IMR-90 (cell line): ENCODE results near the gene TAF8. TPM values are rescaled to one million over a fixed set of nuclear protein-coding genes. Genes with fewer than 3 reads are reported as not detected.

ENCODE experiments used
- ATAC-seq: fragments of 200-7000 bp; cut with Tn5 transposase; 2 replicates; pipeline ENCODE4 v1.9.1; 2020; ENCODE audit warnings: low read depth, mild to moderate bottlenecking, moderate library complexity
- BruUV-seq: library from RNA; stranded (reverse); fragments of 400-500 nt; replicated peaks from 2 replicates; lab custom pipeline; 2021; lab: Mats Ljungman, UMichigan
- CTCF ChIA-PET: fragments of 300-600 bp; formaldehyde crosslinking; extraction: SDS; loops from one replicate; lab custom pipeline; 2021; ENCODE audit warnings: antibody characterized with exemption; lab: Yijun Ruan, JAX
- POLR2A ChIA-PET: fragments of 300-600 bp; sonication (Branson Sonifier 250); formaldehyde crosslinking; loops from one replicate; lab custom pipeline; 2022; ENCODE audit warnings: antibody characterized with exemption; ENCODE audit not compliant: unreplicated experiment; lab: Charles Lee
- DNase-seq: peaks from one replicate; pipeline ENCODE4 v3.0.0; 2013
- H2AFZ ChIP-seq: replicated peaks from 2 replicates; pipeline ENCODE3; 2013; ENCODE audit warnings: low read length, mild to moderate bottlenecking; ENCODE audit not compliant: poor library complexity
- H2AK5ac ChIP-seq: 2 replicates; pipeline ENCODE4 v1.6.1; 2013; ENCODE audit warnings: low read depth, low read length, inconsistent platforms
- H2AK9ac ChIP-seq: replicated peaks from 2 replicates; pipeline ENCODE3; 2013; ENCODE audit warnings: mild to moderate bottlenecking, low read depth, low read length, moderate library complexity; ENCODE audit not compliant: poor library complexity
- H2BK120ac ChIP-seq: 2 replicates; pipeline ENCODE4 v1.6.1; 2013; ENCODE audit warnings: low read depth, low read length, inconsistent platforms
- H2BK15ac ChIP-seq: 3 replicates; pipeline ENCODE4 v1.6.1; 2013; ENCODE audit warnings: low read depth, low read length, inconsistent platforms
- H2BK20ac ChIP-seq: 2 replicates; pipeline ENCODE4 v1.6.1; 2013; ENCODE audit warnings: low read depth, mild to moderate bottlenecking, inconsistent platforms, low read length, moderate library complexity
- H2BK5ac ChIP-seq: 2 replicates; pipeline ENCODE4 v1.6.1; 2013; ENCODE audit warnings: mild to moderate bottlenecking, low read depth, low read length, inconsistent platforms; ENCODE audit not compliant: poor library complexity, severe bottlenecking
- H3K14ac ChIP-seq: replicated peaks from 2 replicates; pipeline ENCODE4 v1.6.1; 2013; ENCODE audit warnings: low read depth, low read length, inconsistent platforms
- H3K18ac ChIP-seq: 2 replicates; pipeline ENCODE4 v1.6.1; 2013; ENCODE audit warnings: low read depth, low read length, control low read depth
- H3K23ac ChIP-seq: 2 replicates; pipeline ENCODE4 v1.6.1; 2013; ENCODE audit warnings: low read depth, low read length, inconsistent platforms
- H3K27ac ChIP-seq: 2 replicates; pipeline ENCODE4 v1.5.1; 2013; ENCODE audit warnings: mild to moderate bottlenecking, control low read depth, low read length; ENCODE audit not compliant: insufficient read depth
- H3K27me3 ChIP-seq: 2 replicates; pipeline ENCODE4 v1.6.1; 2013; ENCODE audit warnings: low read length; ENCODE audit not compliant: control insufficient read depth, insufficient read depth
- H3K36me3 ChIP-seq: 2 replicates; pipeline ENCODE4 v1.6.1; 2013; ENCODE audit warnings: low read length, mixed read lengths; ENCODE audit not compliant: control insufficient read depth, insufficient read depth
- H3K4ac ChIP-seq: 2 replicates; pipeline ENCODE4 v1.6.1; 2013; ENCODE audit warnings: low read depth, low read length, inconsistent platforms
- H3K4me1 ChIP-seq: 2 replicates; pipeline ENCODE4 v1.6.1; 2013; ENCODE audit warnings: low read length, mixed read lengths; ENCODE audit not compliant: control insufficient read depth, insufficient read depth
- H3K4me2 ChIP-seq: 2 replicates; pipeline ENCODE4 v1.6.1; 2013; ENCODE audit warnings: low read depth, mild to moderate bottlenecking, control low read depth, low read length, moderate library complexity
- H3K4me3 ChIP-seq: 2 replicates; pipeline ENCODE4 v1.5.1; 2013; ENCODE audit warnings: low read depth, mild to moderate bottlenecking, control low read depth, low read length, moderate library complexity; ENCODE audit not compliant: insufficient read depth
- H3K56ac ChIP-seq: 2 replicates; pipeline ENCODE4 v1.6.1; 2013; ENCODE audit warnings: low read length, inconsistent platforms; ENCODE audit not compliant: insufficient read depth; ENCODE audit errors: extremely low read depth
- H3K79me1 ChIP-seq, 2 experiments: 2 replicates each; pipeline ENCODE4 v1.6.1; 2013; ENCODE audit warnings: low read length in 2 of 2, inconsistent platforms in 1 of 2, low read depth in 1 of 2
- H3K9ac ChIP-seq: 2 replicates; pipeline ENCODE4 v1.6.1; 2013; ENCODE audit warnings: low read depth, low read length, control low read depth
- H3K9me1 ChIP-seq: 2 replicates; pipeline ENCODE4 v1.6.1; 2013; ENCODE audit warnings: low read length, inconsistent platforms; ENCODE audit not compliant: insufficient read depth
- H3K9me3 ChIP-seq: 2 replicates; pipeline ENCODE4 v1.6.1; 2013; ENCODE audit warnings: low read length; ENCODE audit not compliant: control insufficient read depth, insufficient read depth
- H4K20me1 ChIP-seq: 2 replicates; pipeline ENCODE4 v1.6.1; 2013; ENCODE audit warnings: low read length, inconsistent platforms; ENCODE audit not compliant: insufficient read depth
- H4K5ac ChIP-seq: 2 replicates; pipeline ENCODE4 v1.6.1; 2013; ENCODE audit warnings: mild to moderate bottlenecking, low read depth, low read length, control low read depth
- H4K8ac ChIP-seq, 2 experiments: 2 replicates each; pipeline ENCODE4 v1.6.1; 2013; ENCODE audit warnings: low read depth in 2 of 2, low read length in 2 of 2, control low read depth in 1 of 2, inconsistent platforms in 1 of 2
- H4K91ac ChIP-seq: 2 replicates; pipeline ENCODE4 v1.6.1; 2013; ENCODE audit warnings: low read depth, low read length, inconsistent platforms; ENCODE audit not compliant: insufficient read depth
- BHLHE40 ChIP-seq: fragments of 150-350 bp; IDR thresholded peaks from 2 replicates; pipeline ENCODE4 v1.6.1; 2016; ENCODE audit warnings: mild to moderate bottlenecking, low read depth, low read length
- FOS ChIP-seq: fragments of 150-350 bp; IDR thresholded peaks from 2 replicates; pipeline ENCODE4 v1.6.1; 2016; ENCODE audit warnings: low read depth, low read length
- MAFK ChIP-seq: IDR thresholded peaks from 2 replicates; pipeline ENCODE4 v1.6.1; 2012; ENCODE audit warnings: low read depth, low read length, improper control_type of control experiment
- MAZ ChIP-seq: IDR thresholded peaks from 2 replicates; pipeline ENCODE4 v1.6.1; 2012; ENCODE audit warnings: low read depth, mild to moderate bottlenecking, low read length, improper control_type of control experiment, moderate library complexity, borderline replicate concordance
- MXI1 ChIP-seq: IDR thresholded peaks from 2 replicates; pipeline ENCODE4 v1.6.1; 2012; ENCODE audit warnings: low read depth, mild to moderate bottlenecking, low read length, moderate library complexity, borderline replicate concordance
- NFE2L2 ChIP-seq: fragments of 150-350 bp; IDR thresholded peaks from 2 replicates; pipeline ENCODE4 v1.6.1; 2016; ENCODE audit warnings: low read depth, mild to moderate bottlenecking, low read length
- RAD21 ChIP-seq: IDR thresholded peaks from 2 replicates; pipeline ENCODE4 v1.6.1; 2012; ENCODE audit warnings: low read length, improper control_type of control experiment
- RCOR1 ChIP-seq: IDR thresholded peaks from 2 replicates; pipeline ENCODE4 v1.6.1; 2012; ENCODE audit warnings: mild to moderate bottlenecking, low read length, improper control_type of control experiment; ENCODE audit not compliant: insufficient replicate concordance
- RFX5 ChIP-seq: IDR thresholded peaks from 2 replicates; pipeline ENCODE4 v1.8.0; 2012; ENCODE audit warnings: low read depth, mild to moderate bottlenecking, low read length, moderate library complexity
- WGBS, 2 experiments: methylation state at CpG; one replicate each; pipeline versions ENCODE4 v1.1.5 to v1.1.7; 2013; ENCODE audit warnings: missing lambda C conversion rate in 2 of 2; ENCODE audit not compliant: insufficient read length in 1 of 2; ENCODE audit errors: extremely low coverage in 2 of 2; 5-methylcytosine and 5-hydroxymethylcytosine counted together
- dilution Hi-C: fragments of 300-500 bp; cut with HindIII; formaldehyde crosslinking; loops from one replicate; pipeline ENCODE4 v1.14.3; 2018; ENCODE audit warnings: low sequenced_read_pairs; ENCODE audit not compliant: unreplicated experiment
- in situ Hi-C: fragments of 300-500 bp; cut with MboI; formaldehyde crosslinking; loops from 3 replicates; pipeline ENCODE4 v1.14.3; 2019; ENCODE audit warnings: low sequenced_read_pairs, inconsistent platforms, mixed read lengths
- intact Hi-C: fragments of 100-400 bp; cut with micrococcal nuclease; formaldehyde crosslinking; loops from 2 replicates; pipeline ENCODE4 v1.10.0; 2022
- polyA plus RNA-seq, 3 experiments: library from polyadenylated mRNA; depleted of rRNA; stranded (reverse); fragments of >200 nt; gene quantifications; 2 replicates each; pipeline ENCODE4 v1.2.3, GENCODE V29; 2012; ENCODE audit warnings: low replicate concordance in 1 of 3
- total RNA-seq: library from RNA; depleted of rRNA; stranded (reverse); fragments of >200 nt; gene quantifications from 2 replicates; pipeline ENCODE4 v1.2.3, GENCODE V29; 2012
- TF ChIP-seq, protein P1 (sequence below): fragments of 150-350 bp; IDR thresholded peaks from 2 replicates; pipeline ENCODE4 v1.6.1; 2016; ENCODE audit warnings: low read depth, mild to moderate bottlenecking, low read length, moderate library complexity, borderline replicate concordance
- TF ChIP-seq, protein P2 (sequence below): fragments of 150-350 bp; IDR thresholded peaks from 2 replicates; pipeline ENCODE4 v1.6.1; 2017; ENCODE audit warnings: mild to moderate bottlenecking, antibody characterized with exemption, low read length, low read depth

The TAF8 gene
- total and polyA plus RNA-seq, 2 of the 4 experiments (the other 2 are of a cell fraction): 14.3 to 22.8 TPM

DNA sequence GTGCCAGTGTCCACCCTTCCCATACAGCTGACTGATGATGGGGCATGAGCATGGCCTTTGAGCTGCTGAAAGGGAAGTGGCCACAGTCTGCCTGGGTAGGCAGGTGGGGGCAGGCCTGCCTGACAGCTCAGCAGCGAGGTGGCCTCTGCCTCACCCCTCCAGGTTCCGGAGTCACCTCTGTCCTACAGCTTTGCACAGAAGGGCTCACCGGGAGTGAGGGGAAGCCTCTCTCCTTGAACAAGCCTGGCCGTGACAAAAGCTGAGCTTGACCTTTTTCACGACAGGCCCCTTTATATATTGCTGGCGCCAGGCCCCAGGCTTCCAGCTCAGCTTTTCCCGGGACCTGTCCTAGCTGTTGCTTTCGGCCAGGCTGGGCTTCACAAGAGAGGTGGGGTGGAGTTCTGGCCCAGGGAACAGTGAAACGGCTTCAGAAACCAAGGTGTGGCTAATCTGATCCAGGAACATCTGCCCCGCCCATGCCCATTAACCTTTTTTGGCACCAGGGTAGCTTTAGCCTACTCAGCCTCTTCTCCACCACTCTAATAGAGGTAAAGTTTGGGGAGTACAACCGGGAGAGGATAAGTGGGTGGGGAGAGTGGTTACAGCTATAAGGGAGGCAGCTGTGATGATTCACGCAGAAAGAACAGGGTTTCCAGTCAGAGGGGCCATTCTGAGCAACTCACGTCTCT is 49.2 kb downstream of the TAF8 start:
- TF ChIP-seq, protein P1, sequence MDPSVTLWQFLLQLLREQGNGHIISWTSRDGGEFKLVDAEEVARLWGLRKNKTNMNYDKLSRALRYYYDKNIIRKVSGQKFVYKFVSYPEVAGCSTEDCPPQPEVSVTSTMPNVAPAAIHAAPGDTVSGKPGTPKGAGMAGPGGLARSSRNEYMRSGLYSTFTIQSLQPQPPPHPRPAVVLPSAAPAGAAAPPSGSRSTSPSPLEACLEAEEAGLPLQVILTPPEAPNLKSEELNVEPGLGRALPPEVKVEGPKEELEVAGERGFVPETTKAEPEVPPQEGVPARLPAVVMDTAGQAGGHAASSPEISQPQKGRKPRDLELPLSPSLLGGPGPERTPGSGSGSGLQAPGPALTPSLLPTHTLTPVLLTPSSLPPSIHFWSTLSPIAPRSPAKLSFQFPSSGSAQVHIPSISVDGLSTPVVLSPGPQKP: no peak
- TF ChIP-seq RCOR1 (no peak), NFE2L2 (no peak), FOS (no peak), RFX5 (no peak), RAD21 (no peak), BHLHE40 (no peak), MXI1 (no peak), MAFK (no peak), MAZ (no peak)
- TF ChIP-seq, protein P2, sequence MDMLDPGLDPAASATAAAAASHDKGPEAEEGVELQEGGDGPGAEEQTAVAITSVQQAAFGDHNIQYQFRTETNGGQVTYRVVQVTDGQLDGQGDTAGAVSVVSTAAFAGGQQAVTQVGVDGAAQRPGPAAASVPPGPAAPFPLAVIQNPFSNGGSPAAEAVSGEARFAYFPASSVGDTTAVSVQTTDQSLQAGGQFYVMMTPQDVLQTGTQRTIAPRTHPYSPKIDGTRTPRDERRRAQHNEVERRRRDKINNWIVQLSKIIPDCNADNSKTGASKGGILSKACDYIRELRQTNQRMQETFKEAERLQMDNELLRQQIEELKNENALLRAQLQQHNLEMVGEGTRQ: no peak
- Histone ChIP-seq H3K79me1 (0 out of 4 replicates have a peak, but pooled peaks cover 0 to 4% of the 10 kb centered on the region in 2 experiments), H2BK20ac (peak overlapping the region; percentile 87; the same call in 1 of the 2 replicates), H2AFZ (peak overlapping the region; percentile 87), H4K91ac (peak overlapping the region; percentile 90), H4K8ac (peak overlapping the region; percentile 72 to 97; a peak in 3 of 4 replicates), H4K5ac (peak overlapping the region; percentile 69), H3K18ac (peak overlapping the region; percentile 56), H3K14ac (peak overlapping the region; percentile 86), H4K20me1 (no peaks in the 10 kb centered on the region), H3K9me3 (no peaks in the 10 kb centered on the region), H3K36me3 (no peaks in the 10 kb centered on the region), H3K4me3 (no peak overlapping the region), H2AK5ac (peak overlapping the region; percentile 94), H3K4me2 (no peak overlapping the region), H3K9ac (no peak overlapping the region), H2BK5ac (peak overlapping the region; percentile 90), H2BK120ac (peak overlapping the region; percentile 98), H3K27ac (peak overlapping the region; percentile 93), H3K4me1 (peaks cover 18% of the 10 kb centered on the region), H2BK15ac (peak overlapping the region; percentile 67; the same call in 2 of the 3 replicates), H3K56ac (peak overlapping the region; percentile 58; the same call in 1 of the 2 replicates), H3K9me1 (peaks cover 16% of the 10 kb centered on the region), H3K4ac (peak overlapping the region; percentile 96), H3K27me3 (no peaks in the 10 kb centered on the region), H2AK9ac (peak overlapping the region; percentile 97), H3K23ac (peak overlapping the region; percentile 97)
- intact Hi-C loops: no loop called here
- DNase-seq (peak; percentile 71), ATAC-seq (peak; percentile 69)
- ChIA-PET POLR2A (no interaction called here), CTCF (interaction anchor here (1.3 kb wide), 1 partner anchor 64 kb away, joined by 4 read pairs; no protein-coding TSS in a partner anchor)
- WGBS, 2 experiments: 90% methylated on average over 2 of the region's 13 CpGs; no CpG with 5 or more reads in 1 of the 2 experiments
- in situ Hi-C loops: loop anchor here (25.0 kb wide), 1 partner anchor 788 kb away; the partner anchor contains the start of gene RPL7L1
- dilution Hi-C loops: no loop called here
- no TSS peak for BruUV-seq
